ENCODE measurements around the gene CDK12.
"Not testable (repeated sequence)": the region's sequence is repeated elsewhere in the genome, so short reads cannot be mapped to it uniquely, and the experiment has no call there.

Gene CDK12

DNA sequence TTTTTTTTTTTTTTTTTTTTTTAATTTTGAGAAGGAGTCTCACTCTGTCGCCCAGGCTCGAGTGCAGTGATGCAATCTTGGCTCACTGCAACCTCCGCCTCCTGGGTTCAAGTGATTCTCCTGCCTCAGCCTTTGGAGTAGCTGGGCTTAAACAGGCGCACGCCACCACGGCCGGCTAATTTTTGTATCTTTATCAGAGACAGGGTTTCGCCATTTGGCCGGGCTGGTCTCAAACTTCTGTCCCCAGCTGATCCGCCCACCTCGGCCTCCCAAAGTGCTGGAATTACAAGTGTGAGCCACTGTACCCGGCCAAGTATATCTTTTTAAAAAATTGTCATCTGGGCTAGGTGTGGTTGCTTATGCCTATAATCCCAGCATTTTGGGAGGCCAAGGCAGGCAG, 35.6 kb downstream of the CDK12 start:
- not testable (repeated sequence) for DNase-seq (ENCODE audit: low spot score)

DNA sequence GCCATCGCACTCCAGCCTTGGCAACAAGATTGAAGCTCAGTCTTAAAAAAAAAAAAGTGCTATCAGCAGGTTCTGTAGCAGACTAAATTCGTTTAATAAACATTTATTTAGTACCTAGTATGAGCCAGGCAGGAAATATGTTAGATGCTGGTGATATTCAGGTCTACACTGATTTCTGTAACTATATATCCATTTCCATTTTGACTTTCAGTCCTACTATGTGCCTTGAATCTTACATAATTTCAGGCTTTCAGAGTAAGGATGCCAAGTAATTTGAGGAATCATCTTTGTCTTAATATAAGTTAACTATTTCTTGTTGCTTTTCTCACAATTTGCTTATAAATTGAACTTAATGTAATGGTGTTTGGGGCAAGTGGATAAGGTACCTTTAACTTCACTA, 46.2 kb downstream of the CDK12 start:
- no peak for DNase-seq (ENCODE audit: low spot score)

DNA sequence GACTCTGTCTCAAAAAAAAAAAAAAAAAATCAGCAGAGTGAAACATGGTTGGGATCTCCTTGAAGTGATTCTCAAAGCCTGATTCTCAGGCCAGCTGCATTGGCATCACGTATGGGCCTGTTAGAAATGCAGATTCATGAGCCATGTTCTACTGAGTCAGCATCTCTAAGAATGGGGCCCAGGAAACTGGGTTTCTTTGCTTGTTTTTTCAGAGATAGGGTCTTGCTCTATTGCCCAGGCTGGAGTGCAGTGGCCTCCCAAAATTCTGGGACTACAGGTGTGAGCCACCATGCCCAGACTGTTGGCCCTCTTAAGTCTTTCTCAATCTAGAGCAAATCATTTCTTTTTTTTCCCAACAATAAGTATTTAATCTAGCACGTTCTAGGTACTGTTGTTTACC, 47.7 kb downstream of the CDK12 start:
- no peak for DNase-seq (ENCODE audit: low spot score)

- no peak for DNase-seq (ENCODE audit: low spot score)
These were observed 52.0 kb downstream of the CDK12 start for GRCh38 chr17:39513309-39513708.

DNA sequence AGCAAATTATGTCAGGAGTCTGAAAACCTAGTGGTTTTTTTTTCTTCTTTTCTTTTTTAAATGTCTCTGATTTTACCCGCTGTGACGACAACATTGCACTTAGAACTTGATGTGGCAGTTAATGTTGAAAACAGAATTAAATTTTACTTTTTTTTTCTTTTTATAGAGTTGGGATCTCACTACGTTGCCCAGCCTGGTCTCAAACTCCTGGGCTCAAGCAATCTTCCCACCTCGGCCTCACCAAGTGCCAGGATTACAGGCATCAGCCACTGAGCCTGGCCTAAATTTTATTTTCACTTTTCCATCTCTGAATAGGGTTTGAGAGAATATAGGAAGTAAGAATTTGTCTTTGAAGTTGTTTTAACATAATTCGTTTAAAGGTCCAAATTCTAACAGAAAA, 52.6 kb downstream of the CDK12 start:
- DNase-seq (ENCODE audit: low spot score): no peak

DNA sequence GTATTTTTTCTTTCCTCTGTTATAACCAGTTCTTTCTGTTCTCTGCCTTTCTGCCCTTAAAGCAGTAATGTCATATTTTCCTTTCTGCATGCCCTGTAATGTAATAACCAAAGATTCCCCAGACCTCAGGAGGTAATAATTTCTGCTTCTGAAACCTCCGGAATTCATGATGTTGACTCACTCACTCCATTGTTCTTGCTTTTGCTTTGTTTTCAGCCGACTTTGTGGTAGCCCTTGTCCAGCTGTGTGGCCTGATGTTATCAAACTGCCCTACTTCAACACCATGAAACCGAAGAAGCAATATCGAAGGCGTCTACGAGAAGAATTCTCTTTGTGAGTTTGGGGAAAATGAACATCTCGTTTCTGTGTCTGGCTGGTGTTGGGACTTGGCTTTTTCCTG, 55.9 kb downstream of the CDK12 start:
- DNase-seq (ENCODE audit: low spot score): no peak

- no peak for DNase-seq (ENCODE audit: low spot score)
These were observed 64.7 kb downstream of the CDK12 start for GRCh38 chr17:39525801-39526506.

- DNase-seq (ENCODE audit: low spot score): no peak
These were observed 66.0 kb downstream of the CDK12 start for GRCh38 chr17:39527220-39527813.

DNA sequence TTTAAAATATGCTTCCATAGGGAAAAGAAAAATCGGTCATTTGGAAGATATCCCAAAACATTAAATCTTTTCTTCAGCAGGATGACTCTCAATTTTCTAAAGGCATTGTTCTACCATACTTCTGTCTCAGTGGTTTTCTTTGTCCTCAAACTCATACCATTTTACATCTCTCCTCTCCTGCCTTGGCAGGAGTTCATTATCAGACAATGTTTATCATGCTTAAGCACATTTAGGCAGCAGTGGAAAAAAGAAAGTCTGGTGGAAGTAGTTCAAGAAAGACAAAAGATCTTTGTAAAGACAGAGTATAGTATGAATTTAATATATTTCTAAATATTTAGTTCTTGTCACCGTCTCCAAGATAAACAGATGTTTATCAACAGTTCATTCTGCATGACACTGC, 68.2 kb downstream of the CDK12 start:
- DNase-seq (ENCODE audit: low spot score): no peak

DNA sequence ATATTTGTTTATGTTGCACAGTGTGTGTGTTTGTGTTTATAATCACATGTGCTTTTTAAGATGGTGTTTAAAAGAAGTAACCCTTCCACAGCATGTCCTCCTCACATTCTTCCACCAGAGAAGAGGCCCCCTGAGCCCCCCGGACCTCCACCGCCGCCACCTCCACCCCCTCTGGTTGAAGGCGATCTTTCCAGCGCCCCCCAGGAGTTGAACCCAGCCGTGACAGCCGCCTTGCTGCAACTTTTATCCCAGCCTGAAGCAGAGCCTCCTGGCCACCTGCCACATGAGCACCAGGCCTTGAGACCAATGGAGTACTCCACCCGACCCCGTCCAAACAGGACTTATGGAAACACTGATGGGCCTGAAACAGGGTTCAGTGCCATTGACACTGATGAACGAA, 69.2 kb downstream of the CDK12 start:
- DNase-seq (ENCODE audit: low spot score): no peak

- DNase-seq (ENCODE audit: low spot score): no peak
These were observed 70.0 kb downstream of the CDK12 start for GRCh38 chr17:39531252-39531651.

DNA sequence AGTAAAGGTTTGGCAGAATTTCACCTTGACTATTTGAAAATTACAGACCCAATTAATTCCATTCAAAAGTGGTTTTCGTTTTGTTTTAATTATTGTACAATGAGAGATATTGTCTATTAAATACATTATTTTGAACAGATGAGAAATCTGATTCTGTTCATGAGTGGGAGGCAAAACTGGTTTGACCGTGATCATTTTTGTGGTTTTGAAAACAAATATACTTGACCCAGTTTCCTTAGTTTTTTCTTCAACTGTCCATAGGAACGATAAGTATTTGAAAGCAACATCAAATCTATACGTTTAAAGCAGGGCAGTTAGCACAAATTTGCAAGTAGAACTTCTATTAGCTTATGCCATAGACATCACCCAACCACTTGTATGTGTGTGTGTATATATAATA, 72.6 kb downstream of the CDK12 start:
- DNase-seq (ENCODE audit: low spot score): no peak

DNA sequence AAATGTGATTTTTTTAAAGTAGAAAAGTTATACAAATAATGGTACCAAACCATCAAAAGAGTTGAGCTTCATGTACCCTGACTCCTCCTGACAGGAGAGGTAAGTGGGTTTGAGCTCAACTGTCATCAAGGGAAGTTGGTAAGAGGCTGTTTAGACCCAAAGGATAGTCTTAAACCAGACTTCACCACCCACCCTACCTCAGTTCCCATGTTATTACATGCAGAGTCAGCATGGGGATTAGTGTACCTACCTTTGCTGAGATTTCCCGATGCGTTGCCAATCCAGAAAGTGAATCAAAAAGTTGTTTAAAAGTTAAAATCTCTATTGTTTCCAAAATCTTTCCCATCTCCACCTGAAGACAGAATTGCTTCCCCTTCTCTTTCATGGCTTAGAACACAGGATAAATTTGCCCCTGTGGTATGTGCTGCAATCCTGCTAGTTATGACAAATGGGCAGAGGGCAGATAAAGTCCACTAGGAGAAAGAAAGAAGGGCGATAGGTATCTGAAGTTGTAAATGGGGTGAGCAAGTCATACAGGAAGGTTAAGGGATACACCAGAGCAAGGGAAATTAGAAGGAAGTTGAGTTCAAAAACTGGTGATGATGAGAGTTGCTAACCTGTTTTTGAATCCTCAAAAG, 73.6 kb downstream of the CDK12 start:
- no peak for DNase-seq (ENCODE audit: low spot score)

DNA sequence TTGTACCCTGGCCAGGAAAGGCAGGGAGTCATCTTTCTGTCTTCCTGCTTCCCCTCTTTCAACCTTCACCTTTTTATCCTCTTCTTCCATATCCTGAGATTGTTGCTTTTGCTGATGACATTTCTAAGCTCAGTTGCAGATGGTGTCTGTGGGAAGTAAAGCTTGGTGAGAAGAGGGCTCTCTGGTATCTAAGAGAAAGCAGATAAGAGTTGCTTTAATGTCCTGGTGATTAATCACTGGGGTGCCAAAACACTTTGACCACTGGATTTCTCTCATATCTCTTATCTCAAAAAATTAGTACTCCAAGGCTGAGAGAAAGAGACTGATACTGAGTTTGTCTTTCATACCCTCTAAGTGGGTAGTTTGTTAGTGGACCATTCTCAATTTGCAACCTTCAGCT, 75.2 kb downstream of the CDK12 start:
- no peak for DNase-seq (ENCODE audit: low spot score)

DNA sequence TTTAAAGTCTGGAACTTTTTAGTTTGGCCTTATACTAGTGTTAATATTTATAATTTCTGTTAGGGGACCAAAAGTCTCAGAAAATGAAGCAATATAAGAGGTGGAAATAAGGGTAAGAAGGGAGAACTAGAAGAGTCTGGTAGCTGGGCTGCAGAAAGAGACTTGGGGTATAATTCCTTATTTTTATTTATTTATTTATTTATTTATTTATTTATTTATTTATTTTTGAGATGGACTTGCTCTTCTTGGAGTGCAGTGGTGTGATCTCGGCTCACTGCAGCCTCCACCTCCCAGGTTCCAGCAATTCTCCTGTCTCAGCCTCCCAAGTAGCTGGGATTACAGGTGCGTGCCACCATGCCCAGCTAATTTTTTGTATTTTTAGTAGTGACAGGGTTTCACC, 76.1 kb downstream of the CDK12 start:
- DNase-seq (ENCODE audit: low spot score): not testable (repeated sequence)

DNA sequence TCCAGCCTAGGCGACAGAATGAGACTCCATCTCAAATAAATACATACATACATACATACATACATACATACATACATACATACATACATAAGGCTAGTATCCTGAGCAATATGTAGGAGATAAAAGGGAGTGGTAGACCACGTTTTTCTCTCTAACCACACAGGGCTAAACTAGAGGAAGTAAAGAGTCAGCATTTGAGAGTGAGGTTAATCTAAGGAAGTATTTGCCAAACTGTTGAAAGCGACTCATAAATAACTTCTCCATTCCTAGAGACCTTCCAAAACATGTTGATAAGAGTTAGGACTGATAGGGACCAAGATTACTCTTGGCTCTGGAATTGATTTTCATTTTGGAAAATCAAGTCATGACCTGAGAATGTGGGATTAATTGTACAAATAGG, 77.6 kb downstream of the CDK12 start:
- DNase-seq (ENCODE audit: low spot score): no peak

- no peak for DNase-seq (ENCODE audit: low spot score)
These were observed 79.3 kb downstream of the CDK12 start for GRCh38 chr17:39540611-39541010.

DNA sequence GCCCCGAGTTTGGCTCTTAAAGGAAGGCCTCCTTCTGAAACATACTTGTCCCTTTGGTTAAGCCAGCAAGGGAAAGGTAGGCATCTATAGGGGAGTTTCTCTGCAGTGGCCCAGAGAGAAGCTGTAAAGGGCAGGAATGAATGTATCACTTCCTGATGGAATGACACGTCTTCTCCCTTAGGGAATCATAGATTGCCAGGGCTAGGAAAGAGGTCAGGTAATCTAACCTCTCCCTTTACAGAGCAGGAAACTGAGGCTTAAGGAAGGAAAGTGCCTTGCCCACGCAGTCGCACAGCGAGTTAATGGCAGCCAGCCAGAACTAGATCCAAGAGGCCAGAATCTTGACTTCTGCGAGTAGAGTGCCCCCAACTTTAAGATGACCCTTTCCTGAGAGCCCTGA, 80.4 kb downstream of the CDK12 start:
- DNase-seq (ENCODE audit: low spot score): no peak

GRCh38 chr17:39543176-39543575, 81.9 kb downstream of the CDK12 start:
- DNase-seq (ENCODE audit: low spot score): no peak

- DNase-seq (ENCODE audit: low spot score): no peak
These were observed 82.4 kb downstream of the CDK12 start for GRCh38 chr17:39543664-39544063.

DNA sequence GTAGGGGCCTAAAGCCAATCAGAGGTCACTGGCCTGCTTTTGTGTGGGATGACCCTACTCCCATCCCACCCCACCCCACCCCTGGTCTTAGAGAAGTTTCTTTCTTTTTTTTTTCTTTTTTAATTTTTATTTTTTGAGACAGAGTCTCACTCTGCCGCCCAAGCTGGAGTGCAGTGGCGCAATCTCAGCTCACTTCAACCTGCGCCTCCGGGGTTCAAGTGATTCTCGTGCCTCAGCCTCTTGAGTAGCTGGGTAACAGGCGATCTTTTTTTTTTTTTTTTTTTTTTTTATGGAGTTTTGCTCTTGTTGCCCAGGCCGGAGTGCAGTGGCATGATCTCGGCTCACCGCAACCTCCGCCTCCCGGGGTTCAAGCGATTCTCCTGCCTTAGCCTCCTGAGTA, 83.1 kb downstream of the CDK12 start:
- DNase-seq (ENCODE audit: low spot score): not testable (repeated sequence)

DNA sequence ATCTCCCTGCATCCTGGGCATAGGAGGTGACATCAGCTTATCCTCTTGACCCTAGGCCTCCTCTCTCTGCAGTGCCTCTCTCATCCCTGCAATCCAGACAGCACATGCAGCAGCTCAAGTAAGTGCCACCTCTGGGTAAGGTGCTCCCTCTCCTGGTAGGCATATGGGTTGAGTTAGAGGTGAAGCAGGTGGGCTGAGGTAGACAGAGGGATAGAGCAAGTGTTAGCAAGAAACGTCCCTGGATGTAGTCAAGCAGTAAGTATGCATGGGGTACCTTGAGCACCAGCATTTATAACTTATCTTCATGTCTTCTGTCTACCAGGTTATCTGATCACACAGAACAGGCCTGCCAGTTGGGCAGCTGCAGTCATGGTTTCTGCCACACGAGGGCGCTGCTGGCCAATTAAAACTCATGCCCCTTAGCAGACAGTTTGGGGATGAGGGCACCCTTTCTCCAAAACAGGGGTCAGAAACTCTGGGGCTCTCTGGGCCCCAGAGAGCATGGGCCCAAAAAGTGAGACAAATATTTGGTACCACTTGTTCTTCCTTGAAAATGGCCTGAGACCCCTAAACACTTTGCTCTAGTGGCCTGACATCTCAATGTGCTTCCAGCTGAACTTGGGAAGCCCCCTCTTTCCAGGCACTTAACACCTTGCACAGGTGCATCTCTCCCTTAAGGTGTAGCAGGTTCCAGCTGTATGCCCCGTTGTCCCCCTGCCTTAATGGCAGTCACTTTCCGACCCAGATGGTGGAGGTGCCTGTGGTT, 86.6 kb downstream of the CDK12 start:
- DNase-seq (ENCODE audit: low spot score): peak; percentile 81
